ENCODE results near the gene CEP164. TPM values are rescaled to one million over a fixed set of nuclear protein-coding genes. Genes with fewer than 3 reads are reported as not detected.

CEP164 gene
- total RNA-seq, 1 donor from 2014 or later: 28.8 TPM

GRCh38 chr11:117437041-117437790 is 109.6 kb downstream of the CEP164 start:
- no peak overlapping the region for H3K4me3 ChIP-seq (ENCODE audit: low read depth, low read length)
- peaks cover 11% of the 10 kb centered on the region for H3K27me3 ChIP-seq (ENCODE audit: control insufficient read depth, insufficient read depth, low read length)
- no peaks in the 10 kb centered on the region for H3K36me3 ChIP-seq (ENCODE audit: control insufficient read depth, insufficient read depth, low read length)
- no peak for TF ChIP-seq CTCF (IDR thresholded peaks at IDR 0.05; ENCODE audit: insufficient read depth, low read length, poor library complexity, severe bottlenecking)
- no peak for DNase-seq (ENCODE audit: low read depth)

GRCh38 chr11:117437791-117438130 is 110.1 kb downstream of the CEP164 start:
- TF ChIP-seq CTCF (IDR thresholded peaks at IDR 0.05; ENCODE audit: insufficient read depth, low read length, poor library complexity, severe bottlenecking): no peak
- H3K36me3 ChIP-seq (ENCODE audit: control insufficient read depth, insufficient read depth, low read length): no peaks in the 10 kb centered on the region
- H3K4me3 ChIP-seq (ENCODE audit: low read depth, low read length): no peak overlapping the region
- no peak for DNase-seq (ENCODE audit: low read depth)
- peaks cover 13% of the 10 kb centered on the region for H3K27me3 ChIP-seq (ENCODE audit: control insufficient read depth, insufficient read depth, low read length)

- Histone ChIP-seq H3K36me3 (ENCODE audit: control insufficient read depth, insufficient read depth, low read length) (no peaks in the 10 kb centered on the region), H3K27me3 (ENCODE audit: control insufficient read depth, insufficient read depth, low read length) (peaks cover 20% of the 10 kb centered on the region), H3K4me3 (ENCODE audit: low read depth, low read length) (no peak overlapping the region)
- TF ChIP-seq CTCF (IDR thresholded peaks at IDR 0.05; ENCODE audit: insufficient read depth, low read length, poor library complexity, severe bottlenecking): no peak
- peak; percentile 37 for DNase-seq (ENCODE audit: low read depth)
Observed at GRCh38 chr11:117438371-117439000, 110.8 kb downstream of the CEP164 start.

- no peak for DNase-seq (ENCODE audit: low read depth)
- H3K27me3 ChIP-seq (ENCODE audit: control insufficient read depth, insufficient read depth, low read length): peaks cover 27% of the 10 kb centered on the region
- TF ChIP-seq CTCF (IDR thresholded peaks at IDR 0.05; ENCODE audit: insufficient read depth, low read length, poor library complexity, severe bottlenecking): no peak
Observed at GRCh38 chr11:117439256-117439655, 111.6 kb downstream of the CEP164 start.

GRCh38 chr11:117440258-117440657 is 112.6 kb downstream of the CEP164 start:
- peaks cover 30% of the 10 kb centered on the region for H3K27me3 ChIP-seq (ENCODE audit: control insufficient read depth, insufficient read depth, low read length)
- DNase-seq (ENCODE audit: low read depth): no peak
- no peak for TF ChIP-seq CTCF (IDR thresholded peaks at IDR 0.05; ENCODE audit: insufficient read depth, low read length, poor library complexity, severe bottlenecking)
- H3K36me3 ChIP-seq (ENCODE audit: control insufficient read depth, insufficient read depth, low read length): no peaks in the 10 kb centered on the region
- no peak overlapping the region for H3K4me3 ChIP-seq (ENCODE audit: low read depth, low read length)

More at GRCh38 chr11:117439256-117439655, 111.6 kb downstream of the CEP164 start:
- no peaks in the 10 kb centered on the region for H3K36me3 ChIP-seq (ENCODE audit: control insufficient read depth, insufficient read depth, low read length)
- H3K4me3 ChIP-seq (ENCODE audit: low read depth, low read length): no peak overlapping the region

All from kidney epithelial cell (primary cell).